Urinary bladder (tissue), 2 donors: ENCODE results near the gene GPR55. TPM values are rescaled to one million over a fixed set of nuclear protein-coding genes. Genes with fewer than 3 reads are reported as not detected.

Source experiments
- polyA plus RNA-seq: library from polyadenylated mRNA; stranded (reverse); fragments of 200-250 nt; gene quantifications from one replicate; pipeline ENCODE4 v1.2.3, GENCODE V29; 2013
- total RNA-seq: library from RNA; depleted of rRNA; stranded (reverse); fragments of >200 nt; gene quantifications from one replicate; pipeline ENCODE4 v1.2.3, GENCODE V29; 2014
- donor health status: healthy.

The GPR55 gene
- total and polyA plus RNA-seq, 2 donors: 0.05 to 0.22 TPM

Other genes starting within 250 kb of the GPR55 start
- gene CAB39, start 212.4 kb downstream of the GPR55 start, total RNA-seq: 90.5 TPM
- gene CAB39, start 212.4 kb downstream of the GPR55 start, polyA plus RNA-seq: 42.9 TPM
- 174 TPM for gene ITM2C, start 60.3 kb downstream of the GPR55 start, total RNA-seq
- gene ITM2C, start 60.3 kb downstream of the GPR55 start, polyA plus RNA-seq: 230 TPM
- not detected for gene SPATA3, start 70.9 kb upstream of the GPR55 start, total RNA-seq
- gene SPATA3, start 70.9 kb upstream of the GPR55 start, polyA plus RNA-seq: not detected
- gene C2orf72, start 112.3 kb upstream of the GPR55 start, total RNA-seq: 3.7 TPM
- gene C2orf72, start 112.3 kb upstream of the GPR55 start, polyA plus RNA-seq: 0.91 TPM
- 81.7 TPM for gene PSMD1, start 131.6 kb upstream of the GPR55 start, total RNA-seq
- 43.9 TPM for gene PSMD1, start 131.6 kb upstream of the GPR55 start, polyA plus RNA-seq
- gene HTR2B, start 199.8 kb upstream of the GPR55 start, total RNA-seq: 3.0 TPM
- gene HTR2B, start 199.8 kb upstream of the GPR55 start, polyA plus RNA-seq: 0.81 TPM